Fibroblast of the aortic adventitia (primary cell): ENCODE results near the gene MBNL2. TPM values are rescaled to one million over a fixed set of nuclear protein-coding genes. Genes with fewer than 3 reads are reported as not detected.
A peak's percentile ranks its signal among the peaks of the same experiment; 100 is the strongest.

Source experiments
- DNase-seq: peaks from one replicate; pipeline ENCODE4 v3.0.0-alpha.2; 2010; ENCODE audit warnings: low read depth
- H3K4me3 ChIP-seq: 2 replicates; pipeline ENCODE4 v1.5.1; 2011; ENCODE audit warnings: low read depth, mild to moderate bottlenecking, control low read depth, low read length, moderate library complexity
- CTCF ChIP-seq: IDR thresholded peaks from 2 replicates; pipeline ENCODE4 v1.5.1; 2011; ENCODE audit warnings: mild to moderate bottlenecking, low read length, control low read depth, inconsistent platforms; ENCODE audit not compliant: insufficient read depth
- total RNA-seq: library from RNA; depleted of rRNA; stranded (reverse); fragments of >200 nt; gene quantifications from 2 replicates; pipeline ENCODE4 v1.2.3, GENCODE V29; 2012; ENCODE audit warnings: low replicate concordance

Gene MBNL2
- total RNA-seq, 1 donor = 120 TPM

DNA sequence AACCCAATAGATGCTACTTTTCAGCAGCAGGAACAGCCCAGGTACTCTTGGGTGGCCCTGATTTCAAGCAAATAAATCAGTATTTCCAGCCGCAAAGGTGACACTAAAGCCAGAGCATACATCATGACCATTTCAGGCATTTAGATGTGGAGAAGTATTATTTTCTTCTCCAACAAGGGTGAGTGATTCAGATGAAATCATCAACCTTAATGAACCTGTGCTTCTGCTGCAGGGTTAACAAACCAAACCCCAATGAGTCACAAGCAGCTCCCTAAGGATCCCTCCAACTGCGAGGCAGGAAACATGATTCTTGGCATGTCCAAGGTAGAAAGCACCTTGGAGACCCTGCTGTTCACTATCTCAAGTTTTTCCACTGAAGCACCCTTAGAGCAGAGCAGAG is 32.7 kb downstream of the MBNL2 start:
- peak; percentile 62 for DNase-seq
- no peak for TF ChIP-seq CTCF

DNA sequence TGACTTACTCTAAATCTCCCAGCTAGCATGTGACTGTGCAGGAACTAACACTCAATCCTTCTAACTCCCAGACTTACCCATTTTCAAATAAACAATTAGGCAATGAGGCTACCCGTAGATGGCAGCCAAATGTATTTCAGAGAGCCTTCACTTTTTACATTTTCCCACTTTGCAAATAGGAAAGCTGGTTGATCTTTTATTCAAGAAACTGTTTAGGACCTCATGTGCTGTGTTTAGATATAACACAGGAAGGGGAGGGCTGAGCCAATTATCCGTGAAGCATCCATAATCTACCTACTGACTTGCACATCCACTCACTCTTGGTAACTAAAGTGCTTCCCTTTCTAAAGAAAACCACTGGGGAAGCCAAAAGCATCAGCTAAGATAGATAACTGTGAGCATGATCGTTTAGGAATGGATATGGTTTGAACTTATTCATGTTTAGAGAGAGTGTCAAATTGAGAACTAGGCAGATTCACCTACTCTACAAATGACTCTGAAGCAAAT is 33.4 kb downstream of the MBNL2 start:
- H3K4me3 ChIP-seq = no peak overlapping the region
- no peak for DNase-seq
- no peak for TF ChIP-seq CTCF

More for the DNA sequence above, 32.7 kb downstream of the MBNL2 start:
- no peak overlapping the region for H3K4me3 ChIP-seq

- H3K4me3 ChIP-seq = no peak overlapping the region
- DNase-seq = peak; percentile 99
- no peak for TF ChIP-seq CTCF
Observed at GRCh38 chr13:97256343-97256783, 34.2 kb downstream of the MBNL2 start.

DNA sequence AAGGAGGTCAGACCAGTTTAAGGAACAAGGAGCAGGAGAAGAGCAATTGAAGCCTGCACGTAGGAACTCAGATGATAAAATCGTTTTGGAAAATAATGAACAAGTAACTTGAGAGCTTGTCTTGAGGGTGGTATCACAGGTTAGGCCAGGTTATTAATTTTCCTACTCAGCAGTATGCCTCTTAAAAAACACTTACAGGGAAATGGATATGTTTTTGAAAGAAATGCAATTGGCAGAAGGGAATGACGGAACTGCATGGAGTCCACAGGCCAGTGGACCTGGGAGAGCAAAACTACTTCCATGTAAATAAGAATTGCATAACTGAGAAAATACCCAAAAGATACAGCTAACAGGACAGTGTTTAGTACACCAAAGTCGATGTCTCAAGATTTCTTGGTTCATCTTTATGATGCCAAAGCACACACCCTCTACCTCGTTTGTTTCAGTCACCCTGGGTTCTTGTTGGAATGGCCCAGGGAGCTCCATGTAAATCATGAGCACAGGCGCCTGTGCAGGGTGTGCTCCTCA is 35.2 kb downstream of the MBNL2 start:
- no peak for TF ChIP-seq CTCF
- no peak overlapping the region for H3K4me3 ChIP-seq
- DNase-seq = no peak

DNA sequence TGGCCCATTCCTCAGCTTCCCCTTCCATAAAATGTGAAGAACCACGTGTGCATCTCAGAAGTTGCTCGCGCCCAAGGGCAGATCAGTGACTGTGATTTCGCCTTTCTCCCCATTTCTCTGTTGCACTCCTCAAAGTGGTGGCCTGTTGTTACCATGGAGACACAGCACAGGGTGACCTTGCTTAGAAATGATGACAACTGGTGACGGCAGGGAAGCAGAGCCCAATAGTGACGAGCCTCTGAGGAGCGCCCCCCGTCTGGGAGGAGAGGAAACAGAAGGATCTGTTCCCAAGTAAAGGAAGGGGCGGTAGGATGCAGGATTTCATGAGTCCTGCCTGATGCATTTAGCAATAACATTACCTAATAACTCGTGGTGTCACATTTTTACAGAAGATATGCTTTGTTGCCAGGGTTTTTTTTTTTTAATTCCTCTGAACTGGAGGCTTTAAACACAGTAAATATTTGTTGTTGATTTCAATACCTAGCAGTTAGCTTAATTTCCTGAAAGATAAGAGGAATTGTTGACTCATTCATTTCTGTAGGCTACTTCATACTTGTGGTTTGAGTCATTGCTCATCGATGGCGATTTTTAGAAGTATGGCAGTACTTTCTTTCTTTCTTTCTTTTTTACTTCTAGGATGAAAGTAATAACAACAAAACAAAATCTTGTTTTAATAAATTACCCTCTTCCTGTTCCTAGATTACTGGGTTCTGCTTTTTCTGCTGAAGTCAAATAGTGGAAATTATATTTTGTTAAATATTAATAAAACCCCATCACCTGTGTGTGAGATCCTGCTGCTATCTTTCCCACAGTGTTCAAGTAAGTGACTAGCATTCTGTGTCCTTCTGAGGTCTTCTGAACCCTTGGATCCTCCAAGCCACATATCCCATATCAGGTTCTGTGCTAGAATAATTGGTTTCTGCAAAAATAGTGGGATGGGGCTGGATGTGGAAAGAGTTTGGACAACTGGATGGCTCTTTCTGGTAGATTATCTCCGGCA is 36.0 kb downstream of the MBNL2 start:
- DNase-seq = peak; percentile 92
- no peak overlapping the region for H3K4me3 ChIP-seq
- TF ChIP-seq CTCF = peak; percentile 43

GRCh38 chr13:97258801-97259200 is 36.7 kb downstream of the MBNL2 start:
- H3K4me3 ChIP-seq = no peak overlapping the region
- no peak for TF ChIP-seq CTCF
- peak; percentile 83 for DNase-seq
